HL-60 (cell line): ENCODE measurements around the gene KIF24.

Experiments used
- GABPA ChIP-seq: IDR thresholded peaks from 2 replicates; pipeline ENCODE4 v1.6.1; 2012; ENCODE audit warnings: low read depth
- TF ChIP-seq, protein P1 (sequence below): IDR thresholded peaks from one replicate; pipeline ENCODE4 v1.5.1; 2011; ENCODE audit warnings: low read length, control low read depth, inconsistent platforms; ENCODE audit not compliant: insufficient read depth

DNA sequence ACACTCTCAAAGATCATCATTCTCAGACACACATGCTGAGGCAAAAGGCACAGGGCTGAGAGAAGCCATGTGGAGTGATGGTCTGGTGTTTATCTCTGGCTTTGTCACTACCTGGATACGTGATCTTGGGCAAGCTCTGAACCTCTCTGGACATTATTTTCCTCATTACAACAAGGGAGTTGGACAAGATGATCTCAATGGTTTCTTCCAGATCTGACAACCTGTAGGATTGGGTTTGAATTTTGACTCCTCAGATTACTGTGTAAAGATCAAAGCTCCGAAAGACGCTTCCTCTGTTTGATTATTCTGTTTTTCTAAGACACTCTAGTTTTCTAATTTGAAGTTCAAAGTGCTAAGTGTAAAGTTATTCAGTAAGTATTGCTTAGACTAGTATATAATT, 20.3 kb upstream of the KIF24 start:
- TF ChIP-seq, protein P1, sequence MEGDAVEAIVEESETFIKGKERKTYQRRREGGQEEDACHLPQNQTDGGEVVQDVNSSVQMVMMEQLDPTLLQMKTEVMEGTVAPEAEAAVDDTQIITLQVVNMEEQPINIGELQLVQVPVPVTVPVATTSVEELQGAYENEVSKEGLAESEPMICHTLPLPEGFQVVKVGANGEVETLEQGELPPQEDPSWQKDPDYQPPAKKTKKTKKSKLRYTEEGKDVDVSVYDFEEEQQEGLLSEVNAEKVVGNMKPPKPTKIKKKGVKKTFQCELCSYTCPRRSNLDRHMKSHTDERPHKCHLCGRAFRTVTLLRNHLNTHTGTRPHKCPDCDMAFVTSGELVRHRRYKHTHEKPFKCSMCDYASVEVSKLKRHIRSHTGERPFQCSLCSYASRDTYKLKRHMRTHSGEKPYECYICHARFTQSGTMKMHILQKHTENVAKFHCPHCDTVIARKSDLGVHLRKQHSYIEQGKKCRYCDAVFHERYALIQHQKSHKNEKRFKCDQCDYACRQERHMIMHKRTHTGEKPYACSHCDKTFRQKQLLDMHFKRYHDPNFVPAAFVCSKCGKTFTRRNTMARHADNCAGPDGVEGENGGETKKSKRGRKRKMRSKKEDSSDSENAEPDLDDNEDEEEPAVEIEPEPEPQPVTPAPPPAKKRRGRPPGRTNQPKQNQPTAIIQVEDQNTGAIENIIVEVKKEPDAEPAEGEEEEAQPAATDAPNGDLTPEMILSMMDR, result no peak
- TF ChIP-seq GABPA, result no peak
